WTC11 (cell line): Measurements from ENCODE around the gene GSG1L.

ENCODE experiments used
- CTCF ChIP-seq: fragments of 200-600 bp; IDR thresholded peaks from 2 replicates; pipeline ENCODE4 v1.8.0; 2022; ENCODE audit warnings: antibody characterized with exemption
- FOXJ3 ChIP-seq: sonication (generic); formaldehyde crosslinking; IDR thresholded peaks from 2 replicates; pipeline ENCODE4 v1.9.0; 2021; ENCODE audit warnings: missing genetic modification reagents, mild to moderate bottlenecking, borderline replicate concordance
- JAZF1 ChIP-seq: fragments of 250-450 bp; sonication (Bioruptor Pico); IDR thresholded peaks from 2 replicates; pipeline ENCODE4 v1.9.0; 2021; ENCODE audit warnings: moderate library complexity, mild to moderate bottlenecking, inconsistent platforms
- MAX ChIP-seq: sonication (generic); formaldehyde crosslinking; IDR thresholded peaks from 2 replicates; pipeline ENCODE4 v1.8.0; 2022; ENCODE audit warnings: mild to moderate bottlenecking, missing genetic modification reagents
- PRRX2 ChIP-seq: fragments of 250-450 bp; sonication (Bioruptor Pico); IDR thresholded peaks from 2 replicates; pipeline ENCODE4 v1.8.0; 2021; ENCODE audit warnings: mild to moderate bottlenecking
- TCF7 ChIP-seq: sonication (generic); formaldehyde crosslinking; IDR thresholded peaks from 2 replicates; pipeline ENCODE4 v1.8.0; 2022; ENCODE audit warnings: mild to moderate bottlenecking, low read depth, missing genetic modification reagents, moderate library complexity
- ZNF512 ChIP-seq: sonication (generic); formaldehyde crosslinking; IDR thresholded peaks from 2 replicates; pipeline ENCODE4 v1.8.1; 2022; ENCODE audit warnings: missing genetic modification reagents, borderline replicate concordance

GRCh38 chr16:28087140-28087660 lies 23.7 kb upstream of the GSG1L start:
- TF ChIP-seq CTCF (no peak), FOXJ3 (no peak), MAX (CRISPR knock-in tag) (no peak), PRRX2 (no peak), JAZF1 (no peak), ZNF512 (no peak), TCF7 (CRISPR knock-in tag) (no peak)
